ENCODE measurements around the gene PLXND1.
A peak's percentile ranks its signal among the peaks of the same experiment; 100 is the strongest.

Gene PLXND1

GRCh38 chr3:129557548-129557894 is 49.0 kb downstream of the PLXND1 start:
- no peak for TF ChIP-seq GATA3 (IDR thresholded peaks at IDR 0.05; ENCODE audit: low read depth, low read length)
- TF ChIP-seq GATA2 (IDR thresholded peaks at IDR 0.05; ENCODE audit: low read depth, low read length) = peak; percentile 75

DNA sequence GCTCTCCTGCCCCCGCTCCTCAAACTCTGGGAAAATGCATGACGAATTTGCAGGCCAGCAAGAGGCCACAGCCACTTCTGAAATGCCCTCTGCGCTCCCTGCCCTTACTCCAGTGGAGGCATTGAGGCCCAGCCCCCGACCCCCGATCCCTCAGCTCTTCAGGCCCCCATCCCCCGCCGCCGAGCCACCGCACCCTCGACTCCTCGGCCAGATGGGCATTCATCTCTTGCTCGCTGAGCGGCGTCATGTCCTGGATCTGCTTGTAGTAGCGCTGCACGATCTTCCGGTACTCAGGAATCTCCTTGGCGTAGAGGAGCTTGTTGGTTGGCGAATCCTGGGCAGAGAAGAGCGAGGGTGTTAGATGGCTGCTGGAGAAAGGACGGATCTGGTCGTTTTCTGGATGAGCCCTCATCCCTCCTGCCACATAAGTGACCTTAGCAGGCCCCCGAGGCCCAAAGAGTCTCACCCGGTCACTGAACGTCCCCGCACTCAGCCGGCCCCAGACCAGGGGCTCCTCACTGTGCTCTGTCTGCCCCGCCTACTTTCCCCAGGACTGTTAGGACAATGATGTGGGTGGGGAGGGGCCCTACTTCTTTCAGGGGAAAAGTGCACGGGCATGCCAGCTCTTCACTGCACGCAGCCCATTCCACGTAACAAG is 49.5 kb downstream of the PLXND1 start:
- TF ChIP-seq GATA2 (IDR thresholded peaks at IDR 0.05; ENCODE audit: low read depth, low read length) = no peak

DNA sequence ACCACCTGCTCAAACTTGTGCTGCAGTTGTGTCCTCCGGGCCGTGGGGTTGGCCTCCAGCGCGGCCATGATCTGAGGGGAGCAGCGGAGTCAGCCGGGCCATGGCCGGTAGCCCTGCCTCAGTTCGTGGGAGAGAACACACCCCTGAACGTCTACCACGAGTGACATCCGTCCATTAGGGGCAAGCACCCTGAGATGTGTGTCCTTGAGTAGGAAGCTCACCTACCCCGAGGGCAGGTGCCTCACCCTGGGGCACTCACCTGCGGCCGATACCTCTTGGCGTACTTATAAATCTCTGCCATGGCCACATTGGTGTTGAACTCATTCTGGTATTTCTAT is 50.1 kb downstream of the PLXND1 start:
- no peak for TF ChIP-seq GATA2 (IDR thresholded peaks at IDR 0.05; ENCODE audit: low read depth, low read length)
- no peak for TF ChIP-seq GATA3 (IDR thresholded peaks at IDR 0.05; ENCODE audit: low read depth, low read length)

DNA sequence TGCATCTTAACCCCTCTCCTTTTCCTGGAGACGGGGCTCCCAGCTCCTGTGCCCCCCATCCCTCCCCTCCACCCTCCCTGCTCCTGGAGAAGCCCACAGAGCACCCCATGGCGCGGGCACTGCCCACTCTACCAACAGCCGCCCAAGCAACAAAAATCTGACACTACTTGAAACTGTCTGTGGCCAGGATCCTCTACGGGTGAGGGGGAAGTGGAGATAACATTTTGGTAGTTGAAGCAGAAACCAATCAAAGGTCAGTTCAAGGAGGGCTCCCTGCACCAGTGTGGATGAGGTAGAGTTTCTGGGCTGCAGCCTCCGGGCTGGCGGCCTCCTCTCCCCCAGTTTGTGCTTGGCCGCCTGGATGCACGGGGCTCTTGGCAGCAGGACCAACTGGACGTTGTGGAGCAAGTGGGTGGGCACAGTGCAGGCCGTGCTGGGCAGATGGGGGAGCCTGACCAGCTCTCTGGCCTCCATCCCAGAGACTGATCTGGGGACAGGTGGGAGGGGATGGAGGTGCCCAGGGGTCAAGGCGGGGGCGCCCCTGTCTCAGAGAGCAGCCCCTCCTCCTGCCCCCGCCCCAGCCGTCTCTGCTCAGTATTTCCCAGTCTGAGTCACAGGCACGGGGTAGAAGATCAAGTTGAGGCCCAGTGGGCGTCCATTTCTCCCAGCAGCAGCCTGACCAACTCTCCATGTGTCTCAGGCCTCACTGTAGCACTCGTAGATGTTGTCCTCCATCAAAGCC is 50.7 kb downstream of the PLXND1 start:
- TF ChIP-seq GATA3 (IDR thresholded peaks at IDR 0.05; ENCODE audit: low read depth, low read length) = no peak

DNA sequence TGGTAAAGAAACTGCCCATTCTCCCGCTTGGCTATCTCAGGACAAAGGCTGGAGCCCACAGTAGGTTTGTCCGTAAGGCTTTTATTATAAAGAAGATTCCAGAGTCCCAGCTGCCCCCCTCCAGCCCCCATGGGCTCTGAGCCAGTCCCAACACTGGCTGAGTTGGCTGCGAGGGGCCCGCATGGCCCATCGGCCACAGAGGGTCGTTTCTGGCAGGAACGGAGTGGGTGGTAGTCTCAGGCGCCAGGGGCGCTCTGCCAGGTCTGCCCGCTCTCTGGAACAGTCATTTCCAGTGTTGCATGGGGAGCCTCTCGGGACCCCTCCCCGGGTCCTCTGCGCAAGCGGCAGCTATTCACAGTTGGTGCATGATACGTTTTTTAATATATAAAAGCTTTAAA is 51.3 kb downstream of the PLXND1 start:
- TF ChIP-seq GATA2 (IDR thresholded peaks at IDR 0.05; ENCODE audit: low read depth, low read length) (no peak), GATA3 (IDR thresholded peaks at IDR 0.05; ENCODE audit: low read depth, low read length) (no peak)

DNA sequence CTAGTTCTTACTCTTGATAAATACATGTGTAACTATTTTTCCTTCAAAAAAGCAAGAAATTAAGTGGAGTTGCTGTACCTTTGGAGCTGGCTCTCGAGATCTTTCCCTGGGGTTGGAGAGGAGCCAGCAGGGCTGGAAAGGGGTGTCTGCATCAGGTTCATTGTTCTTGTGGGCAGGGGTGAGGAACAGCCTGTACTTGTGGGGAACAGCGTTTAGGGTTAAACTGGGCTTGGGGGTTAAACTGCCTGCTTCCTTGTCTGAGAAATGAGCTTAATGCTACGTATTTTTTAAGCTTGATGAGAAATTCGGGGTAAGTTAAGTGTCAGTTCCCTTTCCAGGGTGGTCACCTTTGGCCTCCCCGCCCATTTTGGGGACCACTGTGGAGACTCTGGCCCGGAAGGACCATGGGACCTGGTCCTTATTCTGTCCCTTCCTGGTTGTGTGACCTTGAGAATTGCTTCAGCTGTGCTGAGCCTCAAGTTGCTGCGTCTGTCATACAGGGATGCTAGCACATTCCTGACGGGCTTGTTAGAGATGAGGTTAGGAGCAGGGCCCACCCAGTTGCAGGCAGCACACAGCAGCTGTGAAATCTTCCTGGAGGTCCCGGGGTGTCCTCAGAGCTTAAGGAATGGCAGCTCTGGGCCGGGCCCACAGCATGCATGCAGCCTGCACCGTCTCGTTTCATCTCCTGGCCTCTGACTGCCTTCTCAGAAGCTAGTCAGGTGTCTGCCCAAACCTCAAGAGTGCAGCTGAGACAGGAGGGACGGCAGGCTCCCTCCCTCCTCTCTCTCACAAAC is 51.9 kb downstream of the PLXND1 start:
- TF ChIP-seq GATA2 (IDR thresholded peaks at IDR 0.05; ENCODE audit: low read depth, low read length) (no peak), GATA3 (IDR thresholded peaks at IDR 0.05; ENCODE audit: low read depth, low read length) (no peak)

- TF ChIP-seq GATA3 (IDR thresholded peaks at IDR 0.05; ENCODE audit: low read depth, low read length) (no peak), GATA2 (IDR thresholded peaks at IDR 0.05; ENCODE audit: low read depth, low read length) (no peak)
Measured at GRCh38 chr3:129553719-129554118, 52.8 kb downstream of the PLXND1 start.

DNA sequence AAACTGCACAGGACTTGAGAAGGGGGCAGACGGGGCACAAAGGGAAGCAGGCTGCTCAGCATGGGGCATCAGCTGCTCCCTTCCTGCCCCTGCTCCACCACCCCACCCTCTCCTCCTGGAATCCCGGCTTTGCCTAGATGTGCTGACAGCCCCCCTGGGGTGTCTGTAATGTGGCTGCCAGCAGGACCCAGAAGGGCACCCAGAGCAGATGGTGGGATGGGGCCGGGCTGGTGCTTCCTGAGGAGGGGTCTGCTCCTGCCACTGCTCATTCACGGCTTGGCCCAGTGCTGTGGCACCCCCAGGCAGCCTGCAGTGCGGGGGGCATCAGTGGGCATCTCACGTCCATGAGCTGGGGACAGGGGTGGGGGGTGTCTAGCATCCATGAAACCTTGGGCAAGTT is 53.3 kb downstream of the PLXND1 start:
- TF ChIP-seq GATA2 (IDR thresholded peaks at IDR 0.05; ENCODE audit: low read depth, low read length) (no peak), GATA3 (IDR thresholded peaks at IDR 0.05; ENCODE audit: low read depth, low read length) (no peak)

GRCh38 chr3:129552287-129553050 is 54.0 kb downstream of the PLXND1 start:
- TF ChIP-seq GATA3 (IDR thresholded peaks at IDR 0.05; ENCODE audit: low read depth, low read length) = no peak

DNA sequence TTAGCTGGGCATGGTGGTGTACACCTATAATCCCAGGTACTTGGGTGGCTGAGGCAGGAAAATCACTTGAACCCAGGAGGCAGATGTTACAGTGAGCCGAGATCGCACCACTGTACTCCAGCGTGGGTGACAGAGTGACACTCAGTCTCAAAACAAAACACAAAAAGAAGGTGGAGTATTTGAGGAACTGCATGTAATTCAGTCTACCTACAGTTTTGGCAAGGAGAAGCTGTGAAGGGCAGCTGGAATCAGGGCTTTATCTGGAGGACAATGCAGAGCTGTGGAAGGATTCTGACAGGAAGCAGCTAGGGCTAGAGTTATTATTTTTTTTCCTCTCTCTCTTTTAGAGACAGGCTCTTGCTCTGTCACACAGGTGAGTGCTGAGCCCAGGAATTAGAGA is 56.7 kb downstream of the PLXND1 start:
- TF ChIP-seq GATA2 (IDR thresholded peaks at IDR 0.05; ENCODE audit: low read depth, low read length) (no peak), GATA3 (IDR thresholded peaks at IDR 0.05; ENCODE audit: low read depth, low read length) (no peak)

- no peak for TF ChIP-seq GATA3 (IDR thresholded peaks at IDR 0.05; ENCODE audit: low read depth, low read length)
- TF ChIP-seq GATA2 (IDR thresholded peaks at IDR 0.05; ENCODE audit: low read depth, low read length) = no peak
Measured at GRCh38 chr3:129549006-129549800, 57.3 kb downstream of the PLXND1 start.

DNA sequence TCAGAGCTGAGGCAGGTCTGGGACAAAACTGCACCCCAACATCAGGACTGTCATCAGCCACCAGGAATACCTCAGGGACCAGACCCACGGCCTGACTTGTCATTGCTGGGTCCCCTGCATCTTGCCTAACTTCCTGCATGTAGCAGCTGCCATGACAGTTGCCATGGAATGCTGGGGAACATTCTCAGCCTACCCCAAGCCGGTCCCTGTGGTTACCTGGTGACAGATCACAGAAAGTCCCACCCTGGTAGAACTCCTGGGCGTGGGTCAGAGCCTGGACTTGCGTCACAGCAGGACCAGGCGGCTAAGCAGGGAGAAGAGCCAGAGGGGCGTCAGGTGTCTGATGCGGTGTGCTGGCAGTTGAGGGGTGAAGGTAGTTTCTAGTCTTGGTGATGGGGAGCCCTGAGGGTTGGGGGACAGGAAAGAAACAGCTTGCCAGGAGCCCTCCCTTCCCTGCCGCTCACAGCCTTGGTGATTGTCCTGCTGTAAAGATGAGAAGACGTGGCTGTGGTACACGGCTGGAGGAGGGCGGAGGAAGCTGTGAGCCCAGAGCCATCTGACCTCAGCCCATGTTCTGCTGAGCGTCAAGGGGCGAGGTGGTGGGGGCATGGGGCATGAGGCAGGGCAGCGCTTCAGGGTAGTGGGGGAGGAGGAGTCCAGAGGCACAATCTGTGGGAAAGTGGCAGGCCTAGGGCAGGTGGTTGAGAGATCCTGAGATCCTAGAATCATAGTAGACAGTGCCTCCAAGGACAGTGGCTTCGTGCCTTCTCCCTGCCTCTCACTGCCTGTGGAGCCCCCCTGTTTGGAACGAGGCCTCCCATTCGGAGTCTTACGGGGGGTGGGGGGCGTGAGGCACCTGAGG is 58.1 kb downstream of the PLXND1 start:
- no peak for TF ChIP-seq GATA2 (IDR thresholded peaks at IDR 0.05; ENCODE audit: low read depth, low read length)
- TF ChIP-seq GATA3 (IDR thresholded peaks at IDR 0.05; ENCODE audit: low read depth, low read length) = no peak

GRCh38 chr3:129547241-129547640 is 59.2 kb downstream of the PLXND1 start:
- no peak for TF ChIP-seq GATA3 (IDR thresholded peaks at IDR 0.05; ENCODE audit: low read depth, low read length)
